LHCN-M2 (cell line): Measurements from ENCODE around the gene TEAD1. TPM values are rescaled to one million over a fixed set of nuclear protein-coding genes. Genes with fewer than 3 reads are reported as not detected.

Source experiments
- DNase-seq: peaks from one replicate; pipeline ENCODE4 v3.0.0-alpha.2; 2012; ENCODE audit warnings: low read depth
- total RNA-seq: library from RNA; depleted of rRNA; stranded (reverse); fragments of >200 nt; gene quantifications from 2 replicates; pipeline ENCODE4 v1.2.3, GENCODE V29; 2014

Gene TEAD1
- total RNA-seq, 1 experiment from 2014 or later = 105 TPM

GRCh38 chr11:12707500-12707880 is 33.3 kb downstream of the TEAD1 start:
- no peak for DNase-seq

- DNase-seq = no peak
Observed at GRCh38 chr11:12711496-12711895, 37.3 kb downstream of the TEAD1 start.

DNA sequence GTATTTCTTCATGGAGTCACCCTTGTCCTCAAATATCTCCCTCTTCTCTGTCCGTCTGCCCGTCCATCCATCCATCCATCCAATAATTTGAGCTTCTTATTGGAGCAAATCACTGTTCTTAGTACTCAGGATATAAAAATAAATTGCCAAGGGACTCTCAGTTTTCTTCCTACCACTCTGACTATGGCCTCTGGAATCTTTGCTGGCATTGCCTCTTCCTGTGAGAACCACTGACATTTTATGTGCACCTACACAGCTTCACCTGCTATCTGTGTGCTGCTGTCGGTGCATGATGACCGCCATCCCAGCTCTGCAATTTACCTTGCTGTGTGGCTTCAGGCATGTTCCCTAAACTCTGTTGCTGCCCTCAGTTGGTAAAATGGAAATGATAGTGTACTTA is 37.9 kb downstream of the TEAD1 start:
- DNase-seq = no peak

GRCh38 chr11:12715131-12715530 is 40.9 kb downstream of the TEAD1 start:
- DNase-seq = no peak

DNA sequence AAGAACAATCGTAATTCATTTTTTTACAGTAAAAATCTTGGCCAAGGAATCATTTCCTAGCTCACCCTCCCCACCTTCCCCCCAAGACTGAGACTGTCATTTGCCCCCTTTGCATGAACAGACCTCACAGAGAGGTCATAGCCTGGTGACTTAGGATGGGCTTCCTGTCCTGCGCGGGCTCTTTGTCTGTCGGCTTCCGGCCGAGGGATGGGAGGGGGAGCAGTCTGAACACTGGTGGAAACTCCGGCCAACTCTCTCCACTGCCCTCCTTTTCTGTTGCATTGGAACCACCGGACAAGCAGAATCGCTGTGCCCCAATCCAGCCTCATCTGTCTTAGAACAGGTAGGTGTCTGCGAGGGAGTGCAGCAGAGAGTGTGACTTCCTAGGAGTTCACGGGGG is 41.7 kb downstream of the TEAD1 start:
- no peak for DNase-seq

- DNase-seq = no peak
Observed at GRCh38 chr11:12716816-12717215, 42.6 kb downstream of the TEAD1 start.

DNA sequence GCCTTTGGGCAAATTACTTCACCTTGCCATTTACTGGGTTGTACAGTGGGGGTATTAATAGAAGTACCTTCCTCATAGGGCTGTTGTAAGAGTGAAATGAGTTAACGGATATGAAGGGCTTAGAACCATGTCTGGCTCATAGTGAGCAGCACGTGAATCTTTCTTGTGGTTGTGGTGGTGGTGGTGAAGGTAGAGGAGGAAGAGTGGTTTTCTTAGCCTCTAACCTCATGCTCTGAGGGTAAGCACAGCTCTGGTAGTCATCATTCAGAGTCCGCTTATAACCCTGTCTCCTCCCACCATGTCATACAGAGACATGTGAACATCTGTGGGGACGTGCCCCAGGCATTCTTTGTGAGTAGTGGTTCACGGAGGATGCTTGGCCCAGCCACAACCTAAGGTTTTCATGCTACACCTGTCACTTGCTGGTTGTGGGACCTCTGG is 43.6 kb downstream of the TEAD1 start:
- peak; percentile 50 for DNase-seq

GRCh38 chr11:12719221-12719620 is 45.0 kb downstream of the TEAD1 start:
- peak; percentile 20 for DNase-seq

DNA sequence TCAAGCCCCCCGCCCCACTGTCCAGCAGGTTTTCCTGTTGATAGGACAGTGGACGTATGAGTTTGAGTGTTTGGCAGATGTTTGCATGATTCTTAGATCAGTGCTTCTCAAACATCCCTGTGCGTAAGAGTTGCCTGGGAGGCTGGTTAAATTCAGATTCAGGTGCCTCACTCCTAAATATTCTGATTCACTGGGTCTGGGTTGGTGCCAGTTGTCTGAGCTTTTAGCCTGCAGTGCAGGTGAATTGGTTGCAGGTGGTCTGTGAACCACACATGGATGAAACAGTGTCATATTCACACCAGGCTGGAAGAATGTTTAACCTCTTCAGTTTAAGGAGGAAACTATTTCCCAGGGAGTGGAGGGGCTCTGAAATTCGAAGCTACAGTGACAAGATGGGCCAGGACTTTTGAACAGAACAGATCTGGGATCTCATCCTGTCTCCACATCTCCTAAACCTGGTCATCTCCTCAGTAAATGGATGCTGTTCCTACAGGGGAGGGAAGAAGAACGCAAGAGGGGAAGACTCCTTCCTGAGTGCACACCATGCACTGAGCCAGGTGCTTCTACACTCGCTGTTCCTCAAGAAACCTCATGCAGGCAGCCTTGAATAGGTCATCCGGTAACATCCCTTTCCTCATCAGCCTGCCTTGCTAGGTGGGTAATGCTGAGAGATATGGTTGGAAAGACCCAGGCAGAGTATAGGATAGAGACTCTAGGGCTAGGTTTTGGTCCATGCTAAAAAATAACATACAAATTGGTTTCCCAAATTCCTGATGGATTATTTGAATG is 47.8 kb downstream of the TEAD1 start:
- no peak for DNase-seq

DNA sequence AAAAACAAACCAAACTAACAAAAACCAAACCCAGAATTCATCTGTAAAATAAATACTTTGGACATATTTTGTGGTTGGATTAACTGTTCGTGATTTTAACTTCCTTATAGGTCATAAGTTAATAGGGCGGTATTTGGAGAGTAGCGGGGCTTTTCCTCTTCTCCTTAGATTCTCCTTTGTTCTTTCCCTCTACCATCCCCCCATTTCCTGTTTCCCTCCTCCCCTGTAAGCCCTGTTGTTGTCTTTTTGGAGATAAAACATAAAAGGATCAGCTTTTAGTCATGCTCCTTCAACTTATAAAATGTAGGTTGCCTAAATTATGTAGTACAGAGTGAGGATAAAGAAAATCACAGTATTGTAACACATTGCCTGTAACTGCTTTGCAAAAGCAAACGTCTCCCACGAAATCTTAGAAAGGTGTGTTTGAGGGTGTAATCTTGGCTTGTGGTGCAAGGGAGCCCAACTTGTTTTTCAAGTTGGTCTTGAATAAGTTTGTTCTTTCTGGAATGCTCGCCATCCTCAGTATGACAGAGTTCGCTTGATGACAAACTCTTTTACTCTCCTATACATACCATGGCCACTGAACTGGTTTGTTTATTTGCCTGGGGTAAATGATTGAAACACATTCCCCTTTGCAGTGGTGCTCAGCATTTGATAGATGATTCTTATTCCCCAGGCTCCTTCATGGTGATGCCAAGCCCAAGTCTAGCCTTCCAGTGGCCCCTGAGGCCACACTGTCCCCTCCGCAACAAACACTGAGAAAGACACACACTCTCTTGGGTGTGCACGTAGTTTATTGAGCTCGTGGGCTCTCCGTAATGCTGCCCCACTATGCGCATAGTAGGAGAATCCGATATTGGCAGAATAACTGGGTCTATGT is 49.4 kb downstream of the TEAD1 start:
- DNase-seq = peak; percentile 62

DNA sequence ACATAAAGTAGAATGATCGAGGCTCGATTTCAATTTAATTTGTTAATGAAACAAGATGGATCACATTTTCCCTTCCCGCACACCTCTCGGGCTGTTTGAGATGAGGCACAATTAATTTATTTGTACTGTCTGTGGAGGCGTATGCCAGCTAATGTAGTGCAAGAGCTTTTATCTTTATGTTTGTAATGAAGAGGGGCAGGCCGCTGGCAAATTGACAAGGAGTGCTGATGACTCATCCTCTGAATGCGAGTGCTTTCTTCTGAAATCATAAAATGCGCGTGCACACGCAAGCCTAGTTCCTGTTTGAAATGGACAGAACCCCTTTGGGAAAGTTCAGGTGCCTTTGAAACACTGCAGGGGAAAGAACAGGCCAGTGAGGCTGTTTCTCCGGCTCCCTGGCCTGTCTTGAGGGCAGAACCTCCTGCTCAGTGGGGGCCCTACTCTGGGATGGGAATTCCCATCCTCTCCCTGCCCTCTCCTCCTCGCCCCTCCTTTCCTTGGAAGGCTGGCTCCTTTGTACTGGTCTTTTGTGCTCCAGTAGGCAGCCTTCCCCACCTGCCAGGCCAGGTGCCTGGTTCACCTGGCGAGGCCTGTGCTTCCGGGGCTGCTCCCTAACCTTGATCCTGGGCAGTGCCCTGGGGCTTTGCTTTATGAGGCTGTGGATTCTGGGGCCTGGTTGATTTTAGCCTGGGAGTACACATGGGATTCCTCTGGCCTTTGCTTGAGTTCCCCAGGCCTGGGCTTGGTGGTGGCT is 50.3 kb downstream of the TEAD1 start:
- DNase-seq = peak; percentile 69

- DNase-seq = no peak
Observed at GRCh38 chr11:12725055-12725862, 51.0 kb downstream of the TEAD1 start.

DNA sequence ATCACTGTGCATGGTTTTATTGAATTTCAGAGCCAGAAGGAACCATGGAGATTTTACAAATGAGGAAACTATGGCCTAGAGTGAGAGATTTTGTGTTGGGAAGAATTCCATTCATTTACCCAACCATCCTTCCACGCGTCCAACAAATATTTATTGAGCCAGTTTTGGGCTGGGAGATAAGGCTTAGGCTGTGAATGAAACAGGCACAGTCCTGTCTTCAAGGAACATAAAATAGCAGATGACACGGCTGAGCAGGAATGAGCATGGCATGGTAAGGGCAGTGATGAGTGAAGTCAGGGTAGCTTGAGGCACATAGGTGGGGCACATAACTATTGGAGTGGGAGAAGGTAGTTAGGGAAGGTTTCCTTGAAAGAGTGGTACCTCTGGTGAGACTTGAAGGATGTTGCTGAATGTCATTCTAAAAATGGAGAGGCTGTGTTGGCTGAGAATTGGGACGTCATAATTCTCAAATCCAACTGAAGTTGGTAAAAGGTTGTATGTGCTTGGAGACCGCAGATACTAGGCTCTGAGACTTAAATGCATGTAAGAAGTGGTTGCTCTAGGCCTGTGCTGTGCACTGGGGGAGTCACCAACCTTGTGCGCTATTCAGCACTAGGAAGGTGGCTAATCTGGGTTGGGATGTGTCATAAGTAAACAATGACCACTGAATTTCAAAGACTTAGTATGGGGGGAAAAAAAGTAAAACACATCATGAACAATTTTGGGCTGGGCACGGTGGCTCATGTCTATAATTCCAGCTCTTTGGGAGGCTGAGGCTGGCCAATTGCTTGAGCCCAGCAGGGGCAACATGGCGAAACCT is 51.9 kb downstream of the TEAD1 start:
- DNase-seq = peak; percentile 54

- DNase-seq = no peak
Observed at GRCh38 chr11:12727563-12728211, 53.5 kb downstream of the TEAD1 start.

- no peak for DNase-seq
Observed at GRCh38 chr11:12728417-12728816, 54.2 kb downstream of the TEAD1 start.

DNA sequence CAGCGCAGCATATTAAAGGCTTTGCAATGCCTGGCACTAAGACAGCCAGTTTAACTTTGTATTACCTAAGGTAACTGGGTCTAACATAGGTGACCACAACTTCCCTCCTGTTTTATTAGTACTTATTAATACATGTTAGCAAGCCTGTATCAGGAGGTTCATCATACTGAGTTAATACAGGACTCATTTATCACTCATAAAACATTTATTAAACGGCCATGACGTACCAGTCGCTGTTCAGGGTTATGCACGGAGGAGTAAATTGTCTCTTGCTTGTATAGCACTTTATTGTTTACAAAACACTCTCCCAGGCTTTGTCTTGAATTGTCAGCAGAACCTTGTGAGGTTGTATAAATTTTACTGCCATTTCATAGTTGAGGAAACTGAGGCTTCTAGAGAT is 55.7 kb downstream of the TEAD1 start:
- DNase-seq = no peak

GRCh38 chr11:12731841-12732336 is 57.7 kb downstream of the TEAD1 start:
- DNase-seq = peak; percentile 85

DNA sequence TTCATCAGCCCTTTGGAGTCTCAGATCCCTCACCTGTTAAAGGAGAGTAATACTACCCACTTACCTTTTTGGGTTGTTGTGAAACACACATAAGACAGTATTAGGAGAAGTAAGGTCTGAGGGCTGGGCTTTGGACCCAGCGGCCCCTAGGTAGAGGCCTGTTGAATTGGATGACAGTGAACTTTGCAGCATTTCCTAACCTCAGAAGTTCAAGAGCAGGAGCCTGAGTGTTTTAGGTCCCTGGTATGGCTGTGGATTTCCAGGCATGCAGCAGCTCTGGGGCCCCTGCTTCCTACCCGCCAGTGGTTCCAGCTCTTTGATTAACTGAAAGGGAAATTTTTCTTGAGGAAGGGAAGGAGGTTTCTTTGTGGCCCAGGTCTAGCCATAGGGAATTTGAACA is 58.9 kb downstream of the TEAD1 start:
- no peak for DNase-seq

DNA sequence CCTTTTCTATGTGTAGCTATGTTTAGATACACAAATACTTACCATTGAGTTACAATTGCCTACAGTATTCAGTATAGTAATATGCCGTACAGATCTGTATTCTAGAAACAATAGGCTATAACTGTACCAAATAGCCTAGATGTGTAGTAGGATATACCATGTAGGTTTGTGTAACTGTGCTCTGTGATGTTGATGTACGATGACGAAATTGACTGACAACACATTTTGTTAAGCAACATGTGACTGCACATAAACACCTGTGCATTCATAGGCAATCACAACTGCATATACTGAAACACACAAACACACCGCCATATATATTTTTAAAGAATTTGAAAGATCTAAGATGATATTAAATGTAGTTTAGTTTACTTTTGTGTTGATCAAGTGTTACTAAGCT is 60.4 kb downstream of the TEAD1 start:
- no peak for DNase-seq

DNA sequence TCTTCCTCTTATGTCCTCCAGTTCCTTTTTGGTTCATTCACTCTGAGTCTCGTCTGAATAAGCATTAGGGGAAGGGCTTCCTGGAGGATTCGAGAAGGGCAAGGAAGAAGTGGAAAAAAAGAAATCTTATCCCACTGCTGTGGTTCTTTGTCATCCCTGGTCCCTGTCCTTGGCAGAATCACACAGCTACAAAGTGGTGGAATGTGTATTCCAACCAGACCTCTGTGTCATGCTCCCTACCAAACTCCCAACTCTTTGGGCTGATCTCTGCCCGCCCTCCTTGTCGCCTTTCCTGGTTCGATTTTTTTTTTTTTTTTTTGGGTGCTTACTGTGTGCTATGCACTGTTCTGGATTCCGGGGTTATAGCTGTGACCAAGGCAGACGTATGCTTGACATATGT is 61.0 kb downstream of the TEAD1 start:
- DNase-seq = no peak
